Chondrocyte (in vitro differentiated cells): ENCODE measurements around the gene GRB10. TPM values are rescaled to one million over a fixed set of nuclear protein-coding genes. Genes with fewer than 3 reads are reported as not detected.

ENCODE experiments used
- DNase-seq: peaks from one replicate; pipeline ENCODE4 v3.0.0; 2021; ENCODE audit warnings: mixed read lengths, low spot score
- H3K27ac Mint-ChIP-seq: one replicate; pipeline ENCODE4 v1.8.0; 2021; ENCODE audit warnings: mild to moderate bottlenecking, moderate library complexity, mixed read lengths; ENCODE audit not compliant: unreplicated experiment
- H3K27me3 Mint-ChIP-seq: 2 replicates; pipeline ENCODE4 v1.8.0; 2021; ENCODE audit warnings: low read depth, mixed read lengths
- H3K36me3 Mint-ChIP-seq: 2 replicates; pipeline ENCODE4 v1.8.0; 2021; ENCODE audit warnings: low read depth, mixed read lengths
- H3K4me1 Mint-ChIP-seq: 2 replicates; pipeline ENCODE4 v1.8.0; 2021; ENCODE audit warnings: low read depth, mild to moderate bottlenecking, mixed read lengths
- H3K4me3 Mint-ChIP-seq: one replicate; pipeline ENCODE4 v1.8.0; 2021; ENCODE audit warnings: mild to moderate bottlenecking, moderate library complexity, mixed read lengths; ENCODE audit not compliant: unreplicated experiment
- H3K9me3 Mint-ChIP-seq: 2 replicates; pipeline ENCODE4 v1.8.0; 2021; ENCODE audit warnings: low read depth, mixed read lengths
- total RNA-seq: library from RNA; stranded (reverse); gene quantifications from 3 replicates; pipeline ENCODE4 v1.2.1, GENCODE V29; 2021
- TF ChIP-seq, protein P1 (sequence below): fragments of 200-600 bp; sonication (generic); IDR thresholded peaks from 2 replicates; pipeline ENCODE4 v1.5.0; 2021; ENCODE audit warnings: antibody characterized with exemption, mild to moderate bottlenecking, moderate library complexity

GRB10 gene
- total RNA-seq, 1 donor from 2014 or later: 73.7 TPM

DNA sequence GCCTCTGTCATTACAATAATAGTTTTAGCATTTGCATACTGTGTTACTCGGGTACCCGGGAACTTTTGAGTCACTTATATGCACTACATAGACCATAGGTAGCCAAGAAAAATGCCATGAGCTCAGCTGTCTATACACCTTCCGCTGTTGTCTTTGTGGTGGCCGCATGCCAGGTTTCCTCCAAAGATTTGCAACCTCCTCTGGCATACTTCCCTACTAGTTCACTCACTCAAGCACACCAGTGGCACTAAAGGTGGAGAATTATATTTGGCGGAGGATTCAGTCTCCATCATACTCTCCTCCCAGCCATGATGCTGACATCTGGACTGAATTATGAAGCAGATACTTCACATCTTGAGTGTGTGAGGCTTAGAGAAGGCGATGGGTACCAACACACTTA lies 35.6 kb upstream of the GRB10 start:
- no peak overlapping the region for H3K27ac Mint-ChIP-seq
- TF ChIP-seq, protein P1, sequence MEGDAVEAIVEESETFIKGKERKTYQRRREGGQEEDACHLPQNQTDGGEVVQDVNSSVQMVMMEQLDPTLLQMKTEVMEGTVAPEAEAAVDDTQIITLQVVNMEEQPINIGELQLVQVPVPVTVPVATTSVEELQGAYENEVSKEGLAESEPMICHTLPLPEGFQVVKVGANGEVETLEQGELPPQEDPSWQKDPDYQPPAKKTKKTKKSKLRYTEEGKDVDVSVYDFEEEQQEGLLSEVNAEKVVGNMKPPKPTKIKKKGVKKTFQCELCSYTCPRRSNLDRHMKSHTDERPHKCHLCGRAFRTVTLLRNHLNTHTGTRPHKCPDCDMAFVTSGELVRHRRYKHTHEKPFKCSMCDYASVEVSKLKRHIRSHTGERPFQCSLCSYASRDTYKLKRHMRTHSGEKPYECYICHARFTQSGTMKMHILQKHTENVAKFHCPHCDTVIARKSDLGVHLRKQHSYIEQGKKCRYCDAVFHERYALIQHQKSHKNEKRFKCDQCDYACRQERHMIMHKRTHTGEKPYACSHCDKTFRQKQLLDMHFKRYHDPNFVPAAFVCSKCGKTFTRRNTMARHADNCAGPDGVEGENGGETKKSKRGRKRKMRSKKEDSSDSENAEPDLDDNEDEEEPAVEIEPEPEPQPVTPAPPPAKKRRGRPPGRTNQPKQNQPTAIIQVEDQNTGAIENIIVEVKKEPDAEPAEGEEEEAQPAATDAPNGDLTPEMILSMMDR: no peak
- H3K4me1 Mint-ChIP-seq: peaks cover 23% of the 10 kb centered on the region
- peaks cover 1% of the 10 kb centered on the region for H3K36me3 Mint-ChIP-seq
- no peaks in the 10 kb centered on the region for H3K9me3 Mint-ChIP-seq
- no peak for DNase-seq
- H3K4me3 Mint-ChIP-seq: no peak overlapping the region
- no peaks in the 10 kb centered on the region for H3K27me3 Mint-ChIP-seq

- no peaks in the 10 kb centered on the region for H3K9me3 Mint-ChIP-seq
- peaks cover 1% of the 10 kb centered on the region for H3K36me3 Mint-ChIP-seq
- DNase-seq: no peak
- peaks cover 30% of the 10 kb centered on the region for H3K4me1 Mint-ChIP-seq
- H3K4me3 Mint-ChIP-seq: no peak overlapping the region
- H3K27me3 Mint-ChIP-seq: no peaks in the 10 kb centered on the region
- TF ChIP-seq, protein P1: no peak
- H3K27ac Mint-ChIP-seq: no peak overlapping the region
Observed at GRCh38 chr7:50817561-50817960, 34.9 kb upstream of the GRB10 start.

GRCh38 chr7:50815138-50815537 lies 32.4 kb upstream of the GRB10 start:
- TF ChIP-seq, protein P1: no peak
- Mint-ChIP-seq H3K4me3 (no peak overlapping the region), H3K9me3 (no peaks in the 10 kb centered on the region), H3K4me1 (peaks cover 17% of the 10 kb centered on the region), H3K36me3 (peaks cover 1% of the 10 kb centered on the region), H3K27me3 (no peaks in the 10 kb centered on the region), H3K27ac (no peak overlapping the region)
- no peak for DNase-seq

- Mint-ChIP-seq H3K9me3 (no peaks in the 10 kb centered on the region), H3K36me3 (peaks cover 1% of the 10 kb centered on the region), H3K4me3 (no peak overlapping the region), H3K4me1 (peaks cover 17% of the 10 kb centered on the region), H3K27ac (no peak overlapping the region), H3K27me3 (no peaks in the 10 kb centered on the region)
- TF ChIP-seq, protein P1: no peak
- no peak for DNase-seq
Observed at GRCh38 chr7:50814166-50814565, 31.5 kb upstream of the GRB10 start.

GRCh38 chr7:50812841-50813475 lies 30.3 kb upstream of the GRB10 start:
- H3K9me3 Mint-ChIP-seq: no peaks in the 10 kb centered on the region
- TF ChIP-seq, protein P1: no peak
- no peaks in the 10 kb centered on the region for H3K36me3 Mint-ChIP-seq
- peaks cover 12% of the 10 kb centered on the region for H3K4me1 Mint-ChIP-seq
- no peak for DNase-seq
- no peak overlapping the region for H3K4me3 Mint-ChIP-seq
- no peaks in the 10 kb centered on the region for H3K27me3 Mint-ChIP-seq
- peak overlapping the region; percentile 17 for H3K27ac Mint-ChIP-seq
